GM23248 (cell line): ENCODE measurements around the gene PCBP1. TPM values are rescaled to one million over a fixed set of nuclear protein-coding genes. Genes with fewer than 3 reads are reported as not detected.
A peak's percentile ranks its signal among the peaks of the same experiment; 100 is the strongest.
"Not testable (repeated sequence)": the region's sequence is repeated elsewhere in the genome, so short reads cannot be mapped to it uniquely, and the experiment has no call there.

ENCODE experiments used
- DNase-seq: peaks from one replicate; pipeline ENCODE4 v3.0.0-alpha.2; 2015
- H2AFZ ChIP-seq: fragments of 200-600 bp; sonication (generic); 2 replicates; pipeline ENCODE4 v1.6.1; 2016; ENCODE audit warnings: antibody characterized with exemption
- H3F3A ChIP-seq: fragments of 200-600 bp; sonication (generic); 2 replicates; pipeline ENCODE4 v1.6.1; 2016; ENCODE audit warnings: mild to moderate bottlenecking, antibody characterized with exemption, mixed run types; ENCODE audit not compliant: insufficient read depth
- H3K27ac ChIP-seq: fragments of 200-600 bp; sonication (generic); 2 replicates; pipeline ENCODE4 v1.5.1; 2016; ENCODE audit warnings: mild to moderate bottlenecking
- H3K27me3 ChIP-seq: fragments of 200-600 bp; sonication (generic); replicated peaks from 2 replicates; pipeline ENCODE4 v1.6.1; 2016; ENCODE audit warnings: mild to moderate bottlenecking; ENCODE audit not compliant: insufficient read depth
- H3K36me3 ChIP-seq: fragments of 200-600 bp; sonication (generic); 2 replicates; pipeline ENCODE4 v1.6.1; 2016; ENCODE audit warnings: low read depth, mild to moderate bottlenecking
- H3K4me1 ChIP-seq: fragments of 200-600 bp; sonication (generic); 2 replicates; pipeline ENCODE4 v1.6.1; 2016; ENCODE audit warnings: mild to moderate bottlenecking; ENCODE audit not compliant: insufficient read depth
- H3K4me2 ChIP-seq: fragments of 200-600 bp; sonication (generic); one replicate; pipeline ENCODE4 v1.6.1; 2016; ENCODE audit warnings: mild to moderate bottlenecking; ENCODE audit not compliant: unreplicated experiment
- H3K4me3 ChIP-seq: fragments of 200-600 bp; sonication (generic); 2 replicates; pipeline ENCODE4 v1.5.1; 2016; ENCODE audit warnings: mild to moderate bottlenecking
- H3K79me2 ChIP-seq: fragments of 200-600 bp; sonication (generic); 2 replicates; pipeline ENCODE4 v1.6.1; 2016; ENCODE audit warnings: mild to moderate bottlenecking; ENCODE audit not compliant: insufficient read depth
- H3K9ac ChIP-seq: fragments of 200-600 bp; sonication (generic); 2 replicates; pipeline ENCODE4 v1.6.1; 2016; ENCODE audit warnings: mild to moderate bottlenecking
- H3K9me2 ChIP-seq: fragments of 200-600 bp; sonication (generic); 2 replicates; pipeline ENCODE4 v1.6.1; 2016; ENCODE audit warnings: mixed run types, mild to moderate bottlenecking, moderate library complexity; ENCODE audit not compliant: insufficient read depth
- H3K9me3 ChIP-seq: fragments of 200-600 bp; sonication (generic); one replicate; pipeline ENCODE4 v1.6.1; 2017; ENCODE audit warnings: low read depth
- H4K20me1 ChIP-seq: fragments of 200-600 bp; sonication (generic); 2 replicates; pipeline ENCODE4 v1.6.0; 2016; ENCODE audit not compliant: insufficient read depth
- EZH2 ChIP-seq: fragments of 200-600 bp; sonication (generic); IDR thresholded peaks from 2 replicates; pipeline ENCODE4 v1.6.1; 2018; ENCODE audit warnings: antibody characterized with exemption, mild to moderate bottlenecking; ENCODE audit not compliant: insufficient read depth, poor library complexity, severe bottlenecking
- EZH2phosphoT487 ChIP-seq: fragments of 200-600 bp; sonication (generic); IDR thresholded peaks from 2 replicates; pipeline ENCODE4 v1.6.1; 2018; ENCODE audit warnings: antibody characterized with exemption, moderate library complexity, mild to moderate bottlenecking, low read depth; ENCODE audit not compliant: insufficient read depth
- WGBS, 2 experiments: methylation state at CpG; one replicate each; pipeline ENCODE4 v1.1.6; 2015 to 2017; ENCODE audit warnings: low lambda C conversion rate in 2 of 2, low coverage in 1 of 2; ENCODE audit errors: missing lambda C conversion rate in 2 of 2; 5-methylcytosine and 5-hydroxymethylcytosine counted together
- in situ Hi-C: fragments of 300-500 bp; cut with MboI; formaldehyde crosslinking; loops from 2 replicates; pipeline ENCODE4 v1.15.0; 2020
- polyA plus RNA-seq: library from polyadenylated mRNA; unstranded; fragments of >200 nt; fragmentation: Nextera tagmentation; extraction: Ambion mirVana; gene quantifications from 2 replicates; pipeline ENCODE4 v1.2.1, GENCODE V29; 2016
- total RNA-seq: library from RNA; depleted of rRNA; stranded (reverse); fragments of >200 nt; shearing (Covaris generic); gene quantifications from 2 replicates; pipeline ENCODE4 v1.2.3, GENCODE V29; 2014

The PCBP1 gene
- total and polyA plus RNA-seq, 2 experiments from 2014 or later: 29.8 to 167 TPM

- 100% methylated on average over 2 of the region's 2 CpGs for WGBS, 2 experiments
- no peaks in the 10 kb centered on the region for H3K36me3 ChIP-seq
- H3K9me3 ChIP-seq: no peaks in the 10 kb centered on the region
- no peak overlapping the region for H3K27ac ChIP-seq
- no peaks in the 10 kb centered on the region for H3K79me2 ChIP-seq
- H3K4me2 ChIP-seq: no peak overlapping the region
- no peak overlapping the region for H2AFZ ChIP-seq
- no peaks in the 10 kb centered on the region for H3K9me2 ChIP-seq
- no peak for DNase-seq
- no peak overlapping the region for H3K4me3 ChIP-seq
- no peaks in the 10 kb centered on the region for H4K20me1 ChIP-seq
- H3F3A ChIP-seq: peaks cover 6% of the 10 kb centered on the region; the same call in 1 of the 2 replicates
- H3K9ac ChIP-seq: no peak overlapping the region
- no peak for TF ChIP-seq EZH2phosphoT487
- TF ChIP-seq EZH2: no peak
- H3K4me1 ChIP-seq: peaks cover 11% of the 10 kb centered on the region
- H3K27me3 ChIP-seq: no peaks in the 10 kb centered on the region
- in situ Hi-C loops: no loop called here
Observed at GRCh38 chr2:70099270-70099669, 12.0 kb downstream of the PCBP1 start.

- no peak for TF ChIP-seq EZH2phosphoT487
- no peak for TF ChIP-seq EZH2
- 92 to 99% methylated on average over 6 of the region's 6 CpGs for WGBS, 2 experiments
- H3K9me3 ChIP-seq: no peaks in the 10 kb centered on the region
- no peak overlapping the region for H3K27ac ChIP-seq
- H2AFZ ChIP-seq: no peak overlapping the region
- DNase-seq: no peak
- H3K79me2 ChIP-seq: no peaks in the 10 kb centered on the region
- H3K36me3 ChIP-seq: no peaks in the 10 kb centered on the region
- H3F3A ChIP-seq: no peaks in the 10 kb centered on the region
- no peaks in the 10 kb centered on the region for H3K27me3 ChIP-seq
- H3K4me1 ChIP-seq: peaks cover 8% of the 10 kb centered on the region; the same call in 1 of the 2 replicates
- H3K9ac ChIP-seq: no peak overlapping the region
- no peak overlapping the region for H3K4me3 ChIP-seq
- H3K9me2 ChIP-seq: no peaks in the 10 kb centered on the region
- H3K4me2 ChIP-seq: no peak overlapping the region
- no peaks in the 10 kb centered on the region for H4K20me1 ChIP-seq
- in situ Hi-C loops: no loop called here
Observed at GRCh38 chr2:70101174-70101573, 13.9 kb downstream of the PCBP1 start.

GRCh38 chr2:70101686-70102085 is 14.4 kb downstream of the PCBP1 start:
- 88 to 96% methylated on average over 11 of the region's 11 CpGs for WGBS, 2 experiments
- H3K4me2 ChIP-seq, H3K27ac ChIP-seq, H3K27me3 ChIP-seq, H3K9me2 ChIP-seq, H3K9me3 ChIP-seq, H4K20me1 ChIP-seq, H3K4me1 ChIP-seq, H3F3A ChIP-seq, H2AFZ ChIP-seq, H3K79me2 ChIP-seq, H3K9ac ChIP-seq, H3K4me3 ChIP-seq, DNase-seq, H3K36me3 ChIP-seq, in situ Hi-C loops: not testable (repeated sequence)

GRCh38 chr2:70102323-70102905 is 15.1 kb downstream of the PCBP1 start:
- H4K20me1 ChIP-seq, H3K4me3 ChIP-seq, H3K9me3 ChIP-seq, H2AFZ ChIP-seq, DNase-seq, H3K36me3 ChIP-seq, H3K4me1 ChIP-seq, H3K27ac ChIP-seq, H3K79me2 ChIP-seq, H3F3A ChIP-seq, in situ Hi-C loops, H3K4me2 ChIP-seq, H3K9me2 ChIP-seq, H3K9ac ChIP-seq, H3K27me3 ChIP-seq: not testable (repeated sequence)
- 91 to 95% methylated on average over 29 of the region's 29 CpGs for WGBS, 2 experiments

GRCh38 chr2:70103531-70104061 is 16.3 kb downstream of the PCBP1 start:
- no peak for DNase-seq

More at GRCh38 chr2:70103531-70104061, 16.3 kb downstream of the PCBP1 start:
- H3K9ac ChIP-seq: no peak overlapping the region
- H3K79me2 ChIP-seq: no peaks in the 10 kb centered on the region
- H3K4me2 ChIP-seq: no peak overlapping the region
- TF ChIP-seq EZH2phosphoT487 (no peak), EZH2 (no peak)
- H2AFZ ChIP-seq: peak overlapping the region; percentile 91
- H3F3A ChIP-seq: no peaks in the 10 kb centered on the region
- no peak overlapping the region for H3K4me3 ChIP-seq
- H3K27me3 ChIP-seq: no peaks in the 10 kb centered on the region
- H3K9me2 ChIP-seq: no peaks in the 10 kb centered on the region
- H3K36me3 ChIP-seq: no peaks in the 10 kb centered on the region
- in situ Hi-C loops: no loop called here
- no peaks in the 10 kb centered on the region for H4K20me1 ChIP-seq
- 95 to 97% methylated on average over 5 of the region's 5 CpGs for WGBS, 2 experiments
- H3K9me3 ChIP-seq: no peaks in the 10 kb centered on the region
- peaks cover 8% of the 10 kb centered on the region; the same call in 1 of the 2 replicates for H3K4me1 ChIP-seq
- H3K27ac ChIP-seq: no peak overlapping the region
